ENCODE results near the gene KYNU. TPM values are rescaled to one million over a fixed set of nuclear protein-coding genes. Genes with fewer than 3 reads are reported as not detected.

The KYNU gene
- under 1 TPM; 0.52 to 0.94 TPM for total RNA-seq

DNA sequence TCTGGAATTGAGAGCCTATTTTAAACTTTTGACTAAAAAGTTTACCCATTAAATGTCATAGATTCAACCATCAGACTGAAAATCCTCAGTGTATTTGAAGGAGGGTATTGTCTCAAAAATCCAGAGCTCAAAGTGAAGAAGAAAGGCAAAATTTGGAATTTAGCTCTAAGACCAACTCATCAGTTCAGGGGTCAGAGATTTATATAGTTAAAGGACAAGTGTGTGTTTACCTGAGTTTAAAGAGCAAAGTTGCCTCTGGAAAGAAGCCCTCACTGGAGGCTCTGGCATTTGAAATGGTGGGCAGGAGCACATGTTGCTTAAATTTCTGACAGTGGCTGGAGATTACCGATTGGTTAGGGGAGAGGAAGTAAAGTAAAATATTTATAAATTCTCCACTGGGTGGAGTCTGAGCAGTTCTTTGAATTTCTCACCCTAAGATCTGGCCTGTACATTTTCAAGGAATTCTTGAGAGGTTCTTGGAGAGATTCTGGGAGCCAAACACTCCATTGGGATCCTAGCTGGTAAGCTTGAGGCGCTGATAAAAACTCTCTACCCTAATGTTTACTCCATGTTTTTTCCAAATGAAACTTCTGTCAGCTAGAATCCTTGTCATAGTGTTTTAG lies at the start of gene KYNU:
Gene KYNU, plus strand, starts transcription at position 449 of the 623 bp plus-strand sequence. CDS start 7,704 bp downstream, outside the sequence.
- Histone ChIP-seq H3K27ac (peak within 1 kb of the TSS in 1 of 2 donors; percentile 29), H3K4me3 (peak within 1 kb of the TSS in 1 of 2 donors; percentile 4), H3K9me3 (no peaks in the 10 kb centered on the region), H3K4me1 (no peaks in the 10 kb centered on the region), H3K27me3 (no peaks in the 10 kb centered on the region), H3K36me3 (no peaks in the 10 kb centered on the region)
- TF ChIP-seq, protein P1, sequence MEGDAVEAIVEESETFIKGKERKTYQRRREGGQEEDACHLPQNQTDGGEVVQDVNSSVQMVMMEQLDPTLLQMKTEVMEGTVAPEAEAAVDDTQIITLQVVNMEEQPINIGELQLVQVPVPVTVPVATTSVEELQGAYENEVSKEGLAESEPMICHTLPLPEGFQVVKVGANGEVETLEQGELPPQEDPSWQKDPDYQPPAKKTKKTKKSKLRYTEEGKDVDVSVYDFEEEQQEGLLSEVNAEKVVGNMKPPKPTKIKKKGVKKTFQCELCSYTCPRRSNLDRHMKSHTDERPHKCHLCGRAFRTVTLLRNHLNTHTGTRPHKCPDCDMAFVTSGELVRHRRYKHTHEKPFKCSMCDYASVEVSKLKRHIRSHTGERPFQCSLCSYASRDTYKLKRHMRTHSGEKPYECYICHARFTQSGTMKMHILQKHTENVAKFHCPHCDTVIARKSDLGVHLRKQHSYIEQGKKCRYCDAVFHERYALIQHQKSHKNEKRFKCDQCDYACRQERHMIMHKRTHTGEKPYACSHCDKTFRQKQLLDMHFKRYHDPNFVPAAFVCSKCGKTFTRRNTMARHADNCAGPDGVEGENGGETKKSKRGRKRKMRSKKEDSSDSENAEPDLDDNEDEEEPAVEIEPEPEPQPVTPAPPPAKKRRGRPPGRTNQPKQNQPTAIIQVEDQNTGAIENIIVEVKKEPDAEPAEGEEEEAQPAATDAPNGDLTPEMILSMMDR (IDR thresholded peaks at IDR 0.05), result no peak
- no peak for DNase-seq (ENCODE audit: low spot score)

DNA sequence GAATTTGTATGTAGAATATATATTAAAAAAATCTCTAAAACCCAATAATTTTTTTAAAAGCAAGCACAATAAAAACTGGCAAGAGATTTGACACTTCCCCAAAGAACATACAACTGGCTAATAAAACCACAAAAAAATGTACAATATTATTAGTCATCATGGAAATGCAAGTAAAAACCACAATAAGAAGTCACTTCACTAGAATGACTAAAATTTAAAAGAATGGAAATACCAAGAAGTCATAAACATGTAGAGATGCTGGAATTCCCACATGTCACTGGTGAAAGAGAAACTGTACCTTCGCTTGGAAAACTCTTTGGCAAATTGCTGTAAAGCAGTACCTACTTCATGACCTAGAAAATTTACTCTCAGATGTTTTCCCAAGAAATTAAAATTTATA lies 43.4 kb upstream of the KYNU start:
- no peaks in the 10 kb centered on the region for H3K4me1 ChIP-seq
- no peaks in the 10 kb centered on the region for H3K9me3 ChIP-seq
- H3K36me3 ChIP-seq, result no peaks in the 10 kb centered on the region
- no peaks in the 10 kb centered on the region for H3K27me3 ChIP-seq
- no peak for DNase-seq (ENCODE audit: low spot score)
- no peak overlapping the region for H3K4me3 ChIP-seq
- H3K27ac ChIP-seq, result no peak overlapping the region
- TF ChIP-seq, protein P1 (IDR thresholded peaks at IDR 0.05), result no peak

DNA sequence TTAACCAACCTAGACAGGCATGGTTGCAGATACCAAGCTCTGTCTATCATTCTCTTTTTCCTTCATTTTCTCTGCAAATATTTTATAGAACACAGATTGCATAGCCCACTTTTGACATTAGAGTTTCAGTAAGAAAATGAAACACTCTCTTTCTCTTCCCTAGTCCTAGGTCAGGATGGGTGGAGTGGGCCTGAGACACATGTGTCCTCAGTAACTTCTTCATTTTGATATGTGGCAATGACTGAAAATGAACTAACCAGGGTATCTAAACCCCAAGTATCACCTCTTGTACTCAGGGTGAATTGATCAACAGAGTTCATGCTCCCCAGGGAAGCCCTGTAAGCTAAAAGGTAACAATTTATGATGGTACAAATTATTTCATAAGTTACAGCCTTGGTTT lies 37.0 kb upstream of the KYNU start:
- no peak for DNase-seq (ENCODE audit: low spot score)

DNA sequence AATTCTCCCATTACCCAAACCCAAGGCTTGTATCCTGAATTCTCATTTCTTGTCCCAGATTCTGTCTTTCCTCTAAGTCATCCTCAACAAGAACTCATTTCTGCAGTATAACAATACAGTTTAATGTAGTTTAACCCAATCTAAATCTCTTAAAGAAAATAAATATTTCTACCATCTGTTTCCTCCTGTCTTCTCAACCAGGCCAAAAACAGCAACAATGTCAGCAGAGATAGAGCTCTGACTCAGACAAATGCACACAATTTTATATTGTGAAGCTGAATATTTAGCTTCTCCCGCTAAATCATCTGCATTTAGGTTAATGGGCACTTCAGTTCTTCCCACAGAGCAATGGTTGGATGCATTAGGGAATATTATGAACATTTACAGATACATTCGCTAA lies 35.7 kb upstream of the KYNU start:
- TF ChIP-seq, protein P1 (IDR thresholded peaks at IDR 0.05), result no peak
- H3K4me1 ChIP-seq, result no peaks in the 10 kb centered on the region
- DNase-seq (ENCODE audit: low spot score), result no peak
- no peaks in the 10 kb centered on the region for H3K27me3 ChIP-seq
- no peak overlapping the region for H3K27ac ChIP-seq
- H3K4me3 ChIP-seq, result no peak overlapping the region
- no peaks in the 10 kb centered on the region for H3K36me3 ChIP-seq
- H3K9me3 ChIP-seq, result no peaks in the 10 kb centered on the region

More for the DNA sequence above, 37.0 kb upstream of the KYNU start:
- TF ChIP-seq, protein P1 (IDR thresholded peaks at IDR 0.05), result no peak
- Histone ChIP-seq H3K27ac (no peak overlapping the region), H3K27me3 (no peaks in the 10 kb centered on the region), H3K4me1 (no peaks in the 10 kb centered on the region), H3K9me3 (no peaks in the 10 kb centered on the region), H3K4me3 (no peak overlapping the region), H3K36me3 (no peaks in the 10 kb centered on the region)

DNA sequence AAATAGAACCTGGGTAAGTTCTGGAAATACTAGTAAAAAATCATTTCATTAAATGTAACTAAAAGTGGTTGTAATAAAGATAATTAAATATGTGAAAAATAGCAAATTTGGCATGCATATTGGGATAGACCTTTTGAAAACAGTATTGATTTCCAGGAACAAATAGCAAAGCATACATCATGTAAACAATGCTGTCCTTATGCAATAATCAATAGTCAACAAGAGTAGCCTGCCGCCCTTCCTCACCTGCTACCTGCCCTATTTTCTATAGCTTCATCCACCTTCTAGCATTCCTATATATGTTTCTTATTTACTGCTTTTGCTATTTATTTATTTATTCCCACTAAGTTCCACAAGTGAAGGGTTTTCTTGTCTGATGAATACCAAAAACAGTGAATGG lies 35.1 kb upstream of the KYNU start:
- H3K4me3 ChIP-seq, result no peak overlapping the region
- H3K9me3 ChIP-seq, result no peaks in the 10 kb centered on the region
- H3K27ac ChIP-seq, result no peak overlapping the region
- TF ChIP-seq, protein P1 (IDR thresholded peaks at IDR 0.05), result no peak
- no peaks in the 10 kb centered on the region for H3K36me3 ChIP-seq
- H3K4me1 ChIP-seq, result no peaks in the 10 kb centered on the region
- DNase-seq (ENCODE audit: low spot score), result no peak
- no peaks in the 10 kb centered on the region for H3K27me3 ChIP-seq

DNA sequence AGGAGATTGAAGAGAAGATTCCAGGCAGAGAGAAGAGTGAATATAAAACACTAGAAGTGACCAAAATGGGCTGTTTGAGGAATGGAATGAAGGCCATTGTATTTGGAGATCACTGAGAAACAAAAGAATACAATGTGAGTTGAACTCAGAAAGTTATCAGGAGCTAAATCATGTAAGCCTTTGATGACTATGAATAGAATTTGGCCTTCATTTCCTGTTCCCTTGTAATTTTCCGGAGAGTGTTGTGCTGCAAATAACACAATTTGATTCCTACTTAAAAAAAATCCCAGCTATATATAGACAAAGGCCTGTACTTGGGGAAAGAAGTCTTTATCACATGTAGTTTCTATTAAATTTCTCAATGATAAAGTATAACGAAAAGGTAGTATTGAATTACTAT lies 33.7 kb upstream of the KYNU start:
- TF ChIP-seq, protein P1 (IDR thresholded peaks at IDR 0.05), result no peak
- Histone ChIP-seq H3K36me3 (no peaks in the 10 kb centered on the region), H3K9me3 (no peaks in the 10 kb centered on the region), H3K4me3 (no peak overlapping the region), H3K27ac (no peak overlapping the region), H3K27me3 (no peaks in the 10 kb centered on the region), H3K4me1 (no peaks in the 10 kb centered on the region)
- DNase-seq (ENCODE audit: low spot score), result no peak

Data from right atrium auricular region (tissue), 2 donors.